Fibroblast of the aortic adventitia (primary cell): Measurements from ENCODE around the gene LPCAT3. TPM values are rescaled to one million over a fixed set of nuclear protein-coding genes. Genes with fewer than 3 reads are reported as not detected.

ENCODE experiments used
- DNase-seq: peaks from one replicate; pipeline ENCODE4 v3.0.0-alpha.2; 2010; ENCODE audit warnings: low read depth
- H3K4me3 ChIP-seq: 2 replicates; pipeline ENCODE4 v1.5.1; 2011; ENCODE audit warnings: low read depth, mild to moderate bottlenecking, control low read depth, low read length, moderate library complexity
- total RNA-seq: library from RNA; depleted of rRNA; stranded (reverse); fragments of >200 nt; gene quantifications from 2 replicates; pipeline ENCODE4 v1.2.3, GENCODE V29; 2012; ENCODE audit warnings: low replicate concordance
- TF ChIP-seq, protein P1 (sequence below): IDR thresholded peaks from 2 replicates; pipeline ENCODE4 v1.5.1; 2011; ENCODE audit warnings: mild to moderate bottlenecking, low read length, control low read depth, inconsistent platforms; ENCODE audit not compliant: insufficient read depth

The LPCAT3 gene, protein sequence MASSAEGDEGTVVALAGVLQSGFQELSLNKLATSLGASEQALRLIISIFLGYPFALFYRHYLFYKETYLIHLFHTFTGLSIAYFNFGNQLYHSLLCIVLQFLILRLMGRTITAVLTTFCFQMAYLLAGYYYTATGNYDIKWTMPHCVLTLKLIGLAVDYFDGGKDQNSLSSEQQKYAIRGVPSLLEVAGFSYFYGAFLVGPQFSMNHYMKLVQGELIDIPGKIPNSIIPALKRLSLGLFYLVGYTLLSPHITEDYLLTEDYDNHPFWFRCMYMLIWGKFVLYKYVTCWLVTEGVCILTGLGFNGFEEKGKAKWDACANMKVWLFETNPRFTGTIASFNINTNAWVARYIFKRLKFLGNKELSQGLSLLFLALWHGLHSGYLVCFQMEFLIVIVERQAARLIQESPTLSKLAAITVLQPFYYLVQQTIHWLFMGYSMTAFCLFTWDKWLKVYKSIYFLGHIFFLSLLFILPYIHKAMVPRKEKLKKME
- total RNA-seq: 5.7 and 10.6 TPM in 2 replicates

DNA sequence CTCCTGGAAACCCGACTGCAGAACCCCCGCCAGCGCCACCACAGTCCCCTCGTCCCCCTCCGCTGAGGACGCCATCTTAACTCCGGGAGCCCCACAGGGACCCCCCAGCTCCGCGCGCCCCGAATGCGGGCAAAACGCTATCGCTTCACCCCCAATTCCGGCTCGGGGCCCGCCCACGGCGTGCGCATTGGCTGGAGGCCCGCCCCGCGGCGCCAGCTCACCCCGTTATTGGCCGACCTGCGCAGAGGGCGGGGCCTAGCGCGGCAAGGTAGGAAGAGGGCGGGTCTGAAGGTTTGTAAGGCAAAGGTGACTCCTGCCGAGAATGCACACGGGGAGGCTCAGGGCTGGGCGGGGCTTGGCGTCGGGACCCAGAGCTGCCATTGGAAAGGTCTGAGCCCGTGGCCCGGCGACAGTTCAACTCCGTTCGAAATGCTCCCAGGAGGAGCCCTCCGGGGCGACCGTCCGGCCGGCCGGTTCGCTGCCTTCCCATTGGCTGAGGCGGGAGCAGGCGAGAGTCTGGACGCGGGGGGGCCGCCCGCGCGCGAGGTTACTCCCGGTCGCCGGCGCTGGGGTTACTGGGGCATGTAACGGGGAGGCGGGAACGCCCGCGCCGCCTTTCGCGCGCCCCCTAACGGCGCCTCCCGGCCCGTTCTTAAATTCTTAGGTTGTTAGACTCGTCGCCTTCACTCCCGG is at the start of gene LPCAT3:
LPCAT3 (minus strand) TSS at position 127 of the 693 bp plus-strand sequence; CDS start at position 75, 52 bp downstream.
- TF ChIP-seq, protein P1, sequence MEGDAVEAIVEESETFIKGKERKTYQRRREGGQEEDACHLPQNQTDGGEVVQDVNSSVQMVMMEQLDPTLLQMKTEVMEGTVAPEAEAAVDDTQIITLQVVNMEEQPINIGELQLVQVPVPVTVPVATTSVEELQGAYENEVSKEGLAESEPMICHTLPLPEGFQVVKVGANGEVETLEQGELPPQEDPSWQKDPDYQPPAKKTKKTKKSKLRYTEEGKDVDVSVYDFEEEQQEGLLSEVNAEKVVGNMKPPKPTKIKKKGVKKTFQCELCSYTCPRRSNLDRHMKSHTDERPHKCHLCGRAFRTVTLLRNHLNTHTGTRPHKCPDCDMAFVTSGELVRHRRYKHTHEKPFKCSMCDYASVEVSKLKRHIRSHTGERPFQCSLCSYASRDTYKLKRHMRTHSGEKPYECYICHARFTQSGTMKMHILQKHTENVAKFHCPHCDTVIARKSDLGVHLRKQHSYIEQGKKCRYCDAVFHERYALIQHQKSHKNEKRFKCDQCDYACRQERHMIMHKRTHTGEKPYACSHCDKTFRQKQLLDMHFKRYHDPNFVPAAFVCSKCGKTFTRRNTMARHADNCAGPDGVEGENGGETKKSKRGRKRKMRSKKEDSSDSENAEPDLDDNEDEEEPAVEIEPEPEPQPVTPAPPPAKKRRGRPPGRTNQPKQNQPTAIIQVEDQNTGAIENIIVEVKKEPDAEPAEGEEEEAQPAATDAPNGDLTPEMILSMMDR: peak; percentile 81
- DNase-seq: peak; percentile 89
- peak within 1 kb of the TSS; percentile 87 for H3K4me3 ChIP-seq

DNA sequence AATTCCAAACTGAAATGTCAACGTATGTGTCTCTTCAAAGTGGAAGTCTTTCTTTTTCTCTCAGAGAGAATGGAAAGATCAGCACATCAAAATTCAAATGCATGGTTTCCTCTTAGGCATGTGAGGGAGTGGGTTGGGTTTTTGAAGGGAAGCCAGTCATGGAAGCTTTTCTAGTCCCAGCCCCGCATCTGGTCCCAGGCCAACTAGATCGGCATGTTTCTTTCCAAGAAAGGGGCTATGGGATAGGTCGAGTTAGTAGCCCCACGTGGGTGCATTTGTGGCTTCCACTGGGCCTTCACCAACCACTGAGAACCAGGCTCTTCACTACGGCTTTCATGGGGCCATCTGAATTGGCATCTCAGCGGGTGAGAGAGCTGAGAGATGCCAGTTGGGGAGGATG is 48.8 kb upstream of the LPCAT3 start:
- H3K4me3 ChIP-seq: no peak overlapping the region
- no peak for DNase-seq
- TF ChIP-seq, protein P1: no peak

DNA sequence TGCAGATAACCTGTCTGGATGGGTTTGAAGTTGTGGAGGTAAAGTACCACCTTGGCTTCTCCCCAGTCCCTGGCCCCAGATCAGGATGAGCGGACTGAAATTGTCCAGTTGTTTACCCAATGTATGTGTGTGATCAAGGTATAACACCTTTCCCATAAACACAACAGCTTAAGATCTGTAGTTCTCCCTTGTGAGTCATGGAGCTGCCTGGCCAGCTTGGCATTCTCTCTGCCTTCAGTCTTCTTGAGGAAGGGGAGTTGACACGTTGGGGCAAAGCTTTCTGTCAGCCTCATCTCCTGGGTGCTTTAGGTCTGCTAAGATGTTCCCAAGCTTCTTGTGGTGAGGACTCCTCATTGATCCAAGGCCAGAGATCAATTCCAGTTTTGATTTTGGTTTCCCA is 48.3 kb upstream of the LPCAT3 start:
- DNase-seq: no peak
- TF ChIP-seq, protein P1: no peak
- H3K4me3 ChIP-seq: no peak overlapping the region

DNA sequence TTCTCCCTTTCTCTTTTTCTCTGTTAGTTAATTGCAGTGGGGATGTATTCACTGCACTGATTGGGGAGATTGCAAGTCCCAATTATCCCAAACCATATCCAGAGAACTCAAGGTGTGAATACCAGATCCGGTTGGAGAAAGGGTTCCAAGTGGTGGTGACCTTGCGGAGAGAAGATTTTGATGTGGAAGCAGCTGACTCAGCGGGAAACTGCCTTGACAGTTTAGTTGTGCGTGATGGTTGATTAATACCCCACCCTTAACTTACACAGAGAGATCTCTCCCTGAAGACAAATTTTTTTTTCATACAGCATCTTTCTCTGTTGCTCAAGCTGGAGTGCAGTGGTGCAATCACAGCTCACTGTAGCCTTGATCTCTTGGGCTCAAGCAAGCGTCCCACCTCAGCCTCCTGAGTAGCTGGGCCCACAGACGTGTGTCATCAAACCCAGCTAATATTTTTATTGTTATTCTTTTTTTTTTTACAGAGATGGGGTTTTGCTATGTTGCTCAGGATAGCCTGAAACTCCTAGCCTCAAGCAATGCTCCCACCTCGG is 46.9 kb upstream of the LPCAT3 start:
- TF ChIP-seq, protein P1: no peak

DNA sequence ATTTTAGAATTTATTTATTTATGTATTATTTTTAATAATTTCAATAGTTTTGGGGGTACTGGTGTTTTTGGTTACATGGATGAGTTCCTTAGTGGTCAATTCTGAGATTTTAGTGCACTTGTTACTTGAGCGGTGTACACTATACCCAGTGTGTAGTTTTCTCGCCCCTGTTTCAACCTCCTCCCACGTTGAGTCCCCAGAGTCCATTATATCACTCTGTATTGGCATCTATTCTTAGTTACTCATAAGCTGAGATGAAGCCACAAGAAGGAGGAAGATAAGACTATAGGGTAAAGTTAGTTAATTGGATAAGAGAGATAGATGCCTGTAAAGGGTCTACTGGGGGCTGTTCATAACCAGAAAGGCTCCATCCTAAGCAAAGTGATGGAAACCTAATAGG is 46.2 kb upstream of the LPCAT3 start:
- H3K4me3 ChIP-seq: no peak overlapping the region
- DNase-seq: peak; percentile 39
- TF ChIP-seq, protein P1: no peak

More for the DNA sequence above, 46.9 kb upstream of the LPCAT3 start:
- DNase-seq: no peak
- H3K4me3 ChIP-seq: no peak overlapping the region

DNA sequence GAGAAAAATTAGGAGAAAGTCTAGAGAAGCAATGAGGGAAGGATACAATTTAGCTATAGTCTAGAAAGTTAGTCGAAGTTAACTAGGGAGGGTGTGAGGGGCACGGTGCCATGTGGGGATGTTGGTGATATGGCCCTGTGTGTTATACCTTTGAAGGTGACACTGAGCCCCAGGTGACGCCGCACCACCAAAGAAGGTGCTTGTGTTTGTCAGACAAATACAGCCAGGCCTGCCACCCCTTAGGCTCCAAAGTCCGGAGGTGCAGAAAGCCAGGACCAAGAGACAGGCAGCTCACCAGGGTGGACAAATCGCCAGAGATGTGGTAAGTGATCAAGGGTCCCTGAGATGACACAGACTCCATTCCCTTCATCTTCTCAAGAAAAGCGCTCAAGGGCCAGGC is 43.3 kb upstream of the LPCAT3 start:
- TF ChIP-seq, protein P1: no peak
- DNase-seq: no peak
- H3K4me3 ChIP-seq: peak overlapping the region; percentile 81
